Loucy (cell line): ENCODE results near the gene CYP26B1.

Experiments
- EZH2phosphoT487 ChIP-seq: fragments of 200-600 bp; IDR thresholded peaks from 2 replicates; pipeline ENCODE4 v1.6.1; 2018; ENCODE audit warnings: antibody characterized with exemption, mild to moderate bottlenecking, moderate library complexity, borderline replicate concordance
- TF ChIP-seq, protein P1 (sequence below): fragments of 200-600 bp; sonication (generic); conservative IDR thresholded peaks from 2 replicates; pipeline ENCODE4 v1.5.1; 2014; ENCODE audit warnings: mild to moderate bottlenecking, antibody characterized with exemption, low read length

DNA sequence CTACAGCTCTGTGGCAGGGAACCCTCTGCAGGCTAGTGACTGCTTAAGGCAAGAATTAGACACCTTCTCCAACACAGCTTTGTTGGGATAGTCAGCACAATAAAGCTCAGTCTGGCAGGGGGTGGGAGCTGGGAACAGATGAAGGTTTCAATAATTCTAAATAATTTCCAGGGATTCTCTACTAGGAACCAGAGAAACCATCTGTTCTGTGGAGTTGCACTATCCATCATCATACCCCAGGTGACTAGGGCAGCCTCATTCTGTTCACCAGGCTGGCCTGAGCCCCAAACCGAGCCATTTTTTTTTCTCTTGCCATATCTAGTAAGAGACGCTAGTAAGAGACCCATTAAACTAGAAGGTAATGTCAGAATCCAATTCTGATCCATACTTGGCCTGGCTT, 35.8 kb upstream of the CYP26B1 start:
- TF ChIP-seq EZH2phosphoT487 = no peak
- TF ChIP-seq, protein P1, sequence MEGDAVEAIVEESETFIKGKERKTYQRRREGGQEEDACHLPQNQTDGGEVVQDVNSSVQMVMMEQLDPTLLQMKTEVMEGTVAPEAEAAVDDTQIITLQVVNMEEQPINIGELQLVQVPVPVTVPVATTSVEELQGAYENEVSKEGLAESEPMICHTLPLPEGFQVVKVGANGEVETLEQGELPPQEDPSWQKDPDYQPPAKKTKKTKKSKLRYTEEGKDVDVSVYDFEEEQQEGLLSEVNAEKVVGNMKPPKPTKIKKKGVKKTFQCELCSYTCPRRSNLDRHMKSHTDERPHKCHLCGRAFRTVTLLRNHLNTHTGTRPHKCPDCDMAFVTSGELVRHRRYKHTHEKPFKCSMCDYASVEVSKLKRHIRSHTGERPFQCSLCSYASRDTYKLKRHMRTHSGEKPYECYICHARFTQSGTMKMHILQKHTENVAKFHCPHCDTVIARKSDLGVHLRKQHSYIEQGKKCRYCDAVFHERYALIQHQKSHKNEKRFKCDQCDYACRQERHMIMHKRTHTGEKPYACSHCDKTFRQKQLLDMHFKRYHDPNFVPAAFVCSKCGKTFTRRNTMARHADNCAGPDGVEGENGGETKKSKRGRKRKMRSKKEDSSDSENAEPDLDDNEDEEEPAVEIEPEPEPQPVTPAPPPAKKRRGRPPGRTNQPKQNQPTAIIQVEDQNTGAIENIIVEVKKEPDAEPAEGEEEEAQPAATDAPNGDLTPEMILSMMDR = no peak
